ENCODE measurements around the gene OR51B2.
"Not testable (repeated sequence)": the region's sequence is repeated elsewhere in the genome, so short reads cannot be mapped to it uniquely, and the experiment has no call there.

Gene OR51B2

DNA sequence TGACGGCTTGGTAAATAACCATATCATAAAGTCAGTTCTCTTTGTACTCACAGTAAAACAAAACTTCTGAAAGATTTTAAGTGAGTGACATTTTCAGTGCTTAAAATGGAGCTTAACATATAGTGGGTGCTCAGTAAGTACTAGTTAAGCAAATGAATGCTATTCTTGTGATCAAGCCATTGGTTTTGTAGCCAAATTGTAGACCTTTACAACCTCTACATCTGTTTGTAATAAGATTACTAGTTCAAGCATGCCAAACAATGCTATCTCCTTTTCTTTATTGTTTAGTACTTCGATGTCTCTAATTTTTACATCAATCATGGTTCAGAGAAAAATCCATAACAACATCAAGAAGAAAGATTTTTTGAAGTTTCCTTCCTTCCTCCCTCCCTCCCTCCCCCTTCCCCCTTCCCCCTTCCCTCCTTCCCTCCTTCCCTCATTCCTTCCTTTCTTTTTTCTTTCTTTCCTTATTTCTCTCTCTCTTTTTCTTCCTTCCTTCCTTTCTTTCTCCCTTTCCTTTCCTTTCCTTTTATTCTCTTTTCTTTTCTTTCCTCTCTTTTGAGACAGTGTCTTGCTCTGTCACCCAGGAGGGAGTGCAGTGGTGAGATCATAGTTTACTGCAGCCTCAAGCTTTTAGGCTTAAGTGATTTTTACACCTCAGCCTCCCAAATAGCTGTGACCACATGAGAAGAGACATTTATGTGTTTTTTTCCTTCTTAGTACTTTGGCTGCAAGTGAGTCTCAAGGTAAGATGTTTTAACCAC, 16.7 kb downstream of the OR51B2 start:
- H3K4me3 ChIP-seq (ENCODE audit: low read length), result no peak overlapping the region
- H3K4me1 ChIP-seq (ENCODE audit: insufficient read depth, low read length), result no peaks in the 10 kb centered on the region
- H3K9ac ChIP-seq (ENCODE audit: low read depth, low read length), result no peak overlapping the region
- no peaks in the 10 kb centered on the region for H3K27me3 ChIP-seq (ENCODE audit: insufficient read depth, low read length)
- no peaks in the 10 kb centered on the region for H3K36me3 ChIP-seq (ENCODE audit: insufficient read depth, low read length)
- H3K9me3 ChIP-seq (ENCODE audit: insufficient read depth, low read depth, low read length), result no peaks in the 10 kb centered on the region
- 92% methylated on average over 2 of the region's 2 CpGs for WGBS
- no peak overlapping the region for H3K27ac ChIP-seq (ENCODE audit: low read depth, low read length)

DNA sequence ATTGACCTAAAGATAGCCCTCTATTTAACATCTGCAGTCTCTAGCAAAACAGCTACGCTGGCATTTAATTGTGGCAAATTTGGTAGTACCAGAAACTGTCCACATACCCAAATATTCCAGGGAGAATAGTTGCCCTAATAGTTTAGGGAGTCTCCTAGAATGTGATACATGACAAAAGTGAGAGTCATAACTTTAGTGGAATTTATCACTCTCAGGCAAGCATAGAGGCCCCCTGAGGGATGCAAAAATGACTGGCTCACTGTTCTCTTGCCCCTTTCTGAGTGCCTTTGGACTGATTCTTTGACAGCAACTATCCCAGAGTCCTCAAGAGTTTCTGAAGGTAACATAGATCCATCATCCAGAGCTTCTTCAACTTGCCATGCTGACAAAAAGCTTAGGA, 20.1 kb downstream of the OR51B2 start:
- H3K4me3 ChIP-seq (ENCODE audit: low read length), result no peak overlapping the region
- H3K36me3 ChIP-seq (ENCODE audit: insufficient read depth, low read length), result no peaks in the 10 kb centered on the region
- no peak overlapping the region for H3K27ac ChIP-seq (ENCODE audit: low read depth, low read length)
- H3K27me3 ChIP-seq (ENCODE audit: insufficient read depth, low read length), result no peaks in the 10 kb centered on the region
- H3K9me3 ChIP-seq (ENCODE audit: insufficient read depth, low read depth, low read length), result no peaks in the 10 kb centered on the region
- H3K9ac ChIP-seq (ENCODE audit: low read depth, low read length), result no peak overlapping the region
- WGBS, result 100% methylated on average over 1 of the region's 1 CpG
- H3K4me1 ChIP-seq (ENCODE audit: insufficient read depth, low read length), result no peaks in the 10 kb centered on the region

DNA sequence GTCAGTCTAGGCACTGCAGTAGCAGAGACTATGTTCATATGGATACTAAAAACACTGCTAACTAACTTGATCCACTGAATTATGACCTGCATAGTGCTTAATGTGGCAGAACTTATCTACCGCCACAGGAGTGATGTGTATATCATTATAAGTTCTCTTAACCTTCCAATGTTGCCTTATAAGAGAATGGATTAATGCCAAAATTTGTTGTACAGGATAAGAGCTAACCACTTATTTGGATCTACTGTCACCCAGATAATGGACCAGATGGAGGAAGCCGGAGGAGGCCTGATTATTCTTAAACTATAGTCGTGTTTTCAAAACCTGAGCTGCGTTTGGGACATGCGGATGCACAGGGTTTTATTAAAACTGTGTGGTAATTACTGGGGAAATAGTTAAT, 20.5 kb downstream of the OR51B2 start:
- Histone ChIP-seq H3K27ac (ENCODE audit: low read depth, low read length) (no peak overlapping the region), H3K9me3 (ENCODE audit: insufficient read depth, low read depth, low read length) (no peaks in the 10 kb centered on the region), H3K36me3 (ENCODE audit: insufficient read depth, low read length) (no peaks in the 10 kb centered on the region), H3K4me1 (ENCODE audit: insufficient read depth, low read length) (no peaks in the 10 kb centered on the region), H3K9ac (ENCODE audit: low read depth, low read length) (no peak overlapping the region), H3K4me3 (ENCODE audit: low read length) (no peak overlapping the region), H3K27me3 (ENCODE audit: insufficient read depth, low read length) (no peaks in the 10 kb centered on the region)
- WGBS, result 93% methylated on average over 4 of the region's 5 CpGs

DNA sequence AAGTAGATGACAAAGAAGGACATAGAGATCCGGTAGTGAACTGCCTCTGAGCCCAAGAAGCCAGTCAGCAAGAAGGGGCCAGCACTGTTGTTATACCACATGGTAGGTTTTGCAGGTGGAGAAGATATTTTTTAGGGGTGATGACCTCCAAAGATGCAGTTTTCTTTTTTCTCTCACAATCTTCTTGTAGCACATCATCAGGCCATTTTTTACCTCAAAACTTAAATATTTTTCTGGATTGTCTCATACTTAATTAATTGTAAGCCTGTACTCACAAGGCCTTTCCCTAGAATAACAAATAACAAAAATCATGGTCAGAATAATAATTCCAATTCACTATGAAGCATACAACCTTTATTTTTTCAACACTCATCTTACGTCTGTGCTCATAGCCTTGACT, 22.3 kb downstream of the OR51B2 start, which contains the start of gene OR51B4:
Gene OR51B4 (minus strand): TSS at position 101 of the 400 bp plus-strand sequence. CDS start 0 bp downstream, at position 101.
- Histone ChIP-seq H3K4me1 (ENCODE audit: insufficient read depth, low read length) (no peaks in the 10 kb centered on the region), H3K36me3 (ENCODE audit: insufficient read depth, low read length) (no peaks in the 10 kb centered on the region), H3K27me3 (ENCODE audit: insufficient read depth, low read length) (no peaks in the 10 kb centered on the region), H3K4me3 (ENCODE audit: low read length) (no peak within 1 kb of the TSS), H3K9me3 (ENCODE audit: insufficient read depth, low read depth, low read length) (no peaks in the 10 kb centered on the region), H3K27ac (ENCODE audit: low read depth, low read length) (no peak within 1 kb of the TSS), H3K9ac (ENCODE audit: low read depth, low read length) (no peak within 1 kb of the TSS)
- WGBS, result 95% methylated on average over 2 of the region's 2 CpGs

DNA sequence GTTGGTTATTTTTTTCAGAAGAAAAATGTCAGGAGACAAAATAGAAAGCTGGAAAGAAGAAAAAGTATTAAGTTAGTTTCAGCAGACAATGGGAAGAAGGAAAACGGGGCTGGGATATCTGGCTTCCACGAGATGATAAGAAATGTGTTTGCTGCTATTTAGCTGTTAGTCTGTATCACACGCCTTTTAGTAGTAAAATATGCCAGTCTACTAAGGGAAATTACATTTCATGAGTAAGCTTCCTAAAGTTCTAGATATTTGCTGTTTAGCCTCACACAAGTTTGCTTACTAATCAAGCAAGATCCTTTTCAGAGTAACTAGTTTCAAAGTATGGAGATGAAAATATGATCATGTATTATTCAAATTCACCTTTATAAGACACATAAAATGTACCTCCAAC, 23.8 kb downstream of the OR51B2 start:
- Histone ChIP-seq H3K9me3 (ENCODE audit: insufficient read depth, low read depth, low read length) (no peaks in the 10 kb centered on the region), H3K27me3 (ENCODE audit: insufficient read depth, low read length) (no peaks in the 10 kb centered on the region), H3K4me3 (ENCODE audit: low read length) (no peak overlapping the region), H3K36me3 (ENCODE audit: insufficient read depth, low read length) (no peaks in the 10 kb centered on the region), H3K27ac (ENCODE audit: low read depth, low read length) (no peak overlapping the region), H3K9ac (ENCODE audit: low read depth, low read length) (no peak overlapping the region), H3K4me1 (ENCODE audit: insufficient read depth, low read length) (no peaks in the 10 kb centered on the region)
- WGBS, result 93% methylated on average over 3 of the region's 3 CpGs

DNA sequence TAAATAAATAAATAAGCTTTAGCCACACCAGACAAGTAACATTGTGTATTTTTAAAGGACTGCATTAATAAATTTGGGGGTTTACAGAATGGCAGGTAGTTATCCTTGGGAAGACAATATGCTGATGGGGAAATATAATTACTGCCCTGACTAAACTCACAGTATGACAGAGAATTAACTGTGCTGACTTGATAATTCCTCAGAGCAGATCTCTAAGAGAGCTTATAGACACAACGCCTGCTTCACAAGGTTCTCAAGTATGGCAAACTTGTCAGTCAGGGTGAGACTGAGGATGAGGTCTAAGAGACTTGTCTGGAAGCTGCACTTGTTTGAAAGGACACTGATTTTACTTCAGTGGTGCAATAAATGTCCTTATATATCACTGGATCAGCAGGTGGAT, 25.6 kb downstream of the OR51B2 start:
- no peak overlapping the region for H3K9ac ChIP-seq (ENCODE audit: low read depth, low read length)

DNA sequence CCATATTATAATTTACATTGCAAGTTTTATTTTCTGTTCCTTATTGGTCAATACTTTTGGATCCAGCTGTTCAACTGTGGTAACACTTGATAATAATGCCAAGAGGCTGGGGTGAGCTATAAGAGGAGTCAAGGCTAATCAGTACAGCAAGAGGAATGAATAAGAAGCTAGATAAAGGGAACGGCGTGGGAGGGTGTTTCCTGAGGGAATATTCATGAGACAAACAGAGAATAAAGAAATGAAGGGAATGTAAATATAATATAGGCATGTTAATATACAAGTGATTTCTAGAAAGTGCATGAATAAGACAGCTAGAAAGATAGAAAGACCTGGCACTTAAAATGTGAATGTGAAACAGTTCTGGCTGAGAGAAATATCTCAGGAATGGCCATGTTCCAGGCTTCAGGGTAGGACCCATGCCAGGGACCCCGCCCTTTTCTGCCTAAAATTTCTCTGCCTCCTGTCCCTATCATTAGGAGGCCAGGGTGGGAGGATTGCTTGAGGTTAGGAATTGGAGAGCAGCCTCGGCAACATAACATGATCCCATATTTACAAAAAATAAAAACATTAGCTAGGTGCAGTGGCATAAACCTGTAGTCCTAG, 26.3 kb downstream of the OR51B2 start:
- 86% methylated on average over 3 of the region's 4 CpGs for WGBS
- no peaks in the 10 kb centered on the region for H3K36me3 ChIP-seq (ENCODE audit: insufficient read depth, low read length)

More for the DNA sequence above, 25.6 kb downstream of the OR51B2 start:
- Histone ChIP-seq H3K4me1 (ENCODE audit: insufficient read depth, low read length) (no peaks in the 10 kb centered on the region), H3K9me3 (ENCODE audit: insufficient read depth, low read depth, low read length) (no peaks in the 10 kb centered on the region), H3K27ac (ENCODE audit: low read depth, low read length) (no peak overlapping the region), H3K27me3 (ENCODE audit: insufficient read depth, low read length) (no peaks in the 10 kb centered on the region), H3K4me3 (ENCODE audit: low read length) (no peak overlapping the region), H3K36me3 (ENCODE audit: insufficient read depth, low read length) (no peaks in the 10 kb centered on the region)
- WGBS, result 91% methylated on average over 1 of the region's 1 CpG

DNA sequence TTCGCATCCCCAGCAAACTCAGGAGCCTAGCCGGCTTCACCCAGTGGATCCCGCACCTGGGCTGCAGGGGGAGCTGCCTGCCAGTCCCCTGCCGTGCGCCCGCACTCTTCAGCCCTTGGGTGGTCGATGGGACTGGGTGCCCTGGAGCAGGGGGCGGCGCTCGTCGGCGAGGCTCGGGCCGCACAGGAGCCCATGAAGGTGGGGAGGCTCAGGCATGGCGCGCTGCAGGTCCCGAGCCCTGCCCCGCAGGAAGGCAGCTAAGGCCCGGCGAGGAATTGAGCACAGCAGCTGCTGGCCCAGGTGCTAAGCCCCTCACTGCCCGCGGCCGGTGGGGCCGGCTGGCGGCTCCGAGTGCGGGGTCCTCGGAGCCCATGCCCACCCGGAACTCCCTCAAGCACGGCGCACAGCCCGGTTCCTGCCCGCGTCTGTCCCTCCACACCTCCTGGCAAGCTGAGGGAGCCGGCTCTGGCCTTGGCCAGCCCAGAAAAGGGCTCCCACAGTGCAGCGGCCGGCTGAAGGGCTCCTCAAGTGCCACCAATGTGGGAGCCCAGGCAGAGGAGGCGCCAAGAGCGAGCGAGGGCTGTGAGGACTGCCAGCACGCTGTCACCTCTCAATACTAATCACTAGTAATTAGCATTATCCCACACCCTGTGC, 29.6 kb downstream of the OR51B2 start:
- not testable (repeated sequence) for H3K27me3 ChIP-seq (ENCODE audit: insufficient read depth, low read length); H3K4me1 ChIP-seq (ENCODE audit: insufficient read depth, low read length); H3K36me3 ChIP-seq (ENCODE audit: insufficient read depth, low read length); H3K27ac ChIP-seq (ENCODE audit: low read depth, low read length); H3K9ac ChIP-seq (ENCODE audit: low read depth, low read length); H3K9me3 ChIP-seq (ENCODE audit: insufficient read depth, low read depth, low read length); H3K4me3 ChIP-seq (ENCODE audit: low read length)
- 96% methylated on average over 41 of the region's 41 CpGs for WGBS

More for the DNA sequence above, 26.3 kb downstream of the OR51B2 start:
- Histone ChIP-seq H3K9ac (ENCODE audit: low read depth, low read length) (no peak overlapping the region), H3K27me3 (ENCODE audit: insufficient read depth, low read length) (no peaks in the 10 kb centered on the region), H3K4me1 (ENCODE audit: insufficient read depth, low read length) (no peaks in the 10 kb centered on the region), H3K4me3 (ENCODE audit: low read length) (no peak overlapping the region), H3K9me3 (ENCODE audit: insufficient read depth, low read depth, low read length) (no peaks in the 10 kb centered on the region), H3K27ac (ENCODE audit: low read depth, low read length) (no peak overlapping the region)

DNA sequence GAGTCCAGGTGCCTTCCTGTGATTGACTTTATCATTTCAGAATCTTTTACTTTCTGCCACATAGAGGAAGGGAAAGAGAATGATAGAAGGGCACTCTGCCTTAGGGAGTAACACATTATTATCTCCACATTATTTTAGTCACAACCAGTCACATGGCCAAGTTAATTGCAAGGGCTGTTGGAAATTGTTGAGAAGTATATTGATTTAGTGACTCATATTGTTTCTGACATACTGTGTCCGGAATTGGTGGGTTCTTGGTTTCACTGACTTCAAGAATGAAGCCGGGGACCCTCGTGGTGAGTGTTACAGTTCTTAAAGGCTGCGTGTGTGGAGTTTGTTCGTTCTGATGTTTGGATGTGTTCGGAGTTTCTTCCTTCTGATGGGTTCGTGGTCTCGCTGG, 31.1 kb downstream of the OR51B2 start:
- Histone ChIP-seq H3K27me3 (ENCODE audit: insufficient read depth, low read length) (no peaks in the 10 kb centered on the region), H3K4me1 (ENCODE audit: insufficient read depth, low read length) (no peaks in the 10 kb centered on the region), H3K4me3 (ENCODE audit: low read length) (no peak overlapping the region), H3K36me3 (ENCODE audit: insufficient read depth, low read length) (no peaks in the 10 kb centered on the region), H3K9me3 (ENCODE audit: insufficient read depth, low read depth, low read length) (no peaks in the 10 kb centered on the region), H3K27ac (ENCODE audit: low read depth, low read length) (no peak overlapping the region), H3K9ac (ENCODE audit: low read depth, low read length) (no peak overlapping the region)
- WGBS, result 96% methylated on average over 8 of the region's 8 CpGs

DNA sequence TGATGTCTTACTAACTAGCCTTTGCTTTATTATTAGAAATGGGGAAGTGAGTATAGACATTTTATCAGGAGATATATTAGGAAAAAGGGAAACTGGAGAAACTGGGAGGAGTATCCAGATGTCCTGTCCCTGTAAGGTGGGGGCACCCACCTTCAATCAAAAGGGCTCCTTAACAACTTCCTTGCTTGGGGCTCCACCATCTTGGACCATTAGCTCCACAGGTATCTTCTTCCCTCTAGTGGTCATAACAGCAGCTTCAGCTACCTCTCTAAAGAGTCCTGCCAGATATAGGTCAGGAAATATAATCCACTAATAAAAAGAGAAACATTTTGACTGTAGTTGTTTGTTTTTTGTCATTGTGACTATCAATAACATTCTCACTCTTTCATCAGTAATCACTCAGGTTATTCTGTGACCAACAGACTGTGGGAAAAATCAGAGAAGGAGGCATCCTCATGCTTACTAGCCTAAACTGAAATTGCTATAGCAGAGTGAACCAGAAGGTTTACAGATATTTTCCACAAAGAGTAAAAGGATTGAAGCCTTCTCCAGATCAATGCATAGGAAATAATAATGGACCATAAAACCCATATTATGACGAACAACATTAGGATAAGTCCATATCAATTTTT, 32.8 kb downstream of the OR51B2 start:
- Histone ChIP-seq H3K9me3 (ENCODE audit: insufficient read depth, low read depth, low read length) (no peaks in the 10 kb centered on the region), H3K4me1 (ENCODE audit: insufficient read depth, low read length) (no peaks in the 10 kb centered on the region), H3K27me3 (ENCODE audit: insufficient read depth, low read length) (no peaks in the 10 kb centered on the region), H3K9ac (ENCODE audit: low read depth, low read length) (no peak overlapping the region), H3K27ac (ENCODE audit: low read depth, low read length) (no peak overlapping the region), H3K4me3 (ENCODE audit: low read length) (no peak overlapping the region), H3K36me3 (ENCODE audit: insufficient read depth, low read length) (no peaks in the 10 kb centered on the region)
- WGBS, result 100% methylated on average over 1 of the region's 1 CpG

DNA sequence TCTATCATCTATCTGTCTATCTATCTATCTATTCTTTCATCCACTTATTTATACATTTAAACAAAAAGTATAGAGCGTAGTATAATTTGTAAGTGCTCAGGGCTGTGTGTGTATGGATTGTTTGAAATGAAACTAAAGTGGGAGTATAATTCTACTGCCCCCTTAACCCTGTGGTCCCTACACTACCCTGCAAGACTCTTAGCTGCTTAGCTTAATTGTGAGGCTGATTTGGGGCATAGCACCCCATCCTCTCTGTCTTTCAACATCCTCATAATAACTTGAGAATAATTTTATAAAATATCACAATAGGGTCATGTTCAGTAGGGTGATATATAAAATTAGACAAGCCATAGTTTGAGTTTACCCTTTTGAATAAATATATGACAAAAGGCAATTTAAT, 34.0 kb downstream of the OR51B2 start:
- no peak overlapping the region for H3K9ac ChIP-seq (ENCODE audit: low read depth, low read length)

More for the DNA sequence above, 34.0 kb downstream of the OR51B2 start:
- Histone ChIP-seq H3K9me3 (ENCODE audit: insufficient read depth, low read depth, low read length) (no peaks in the 10 kb centered on the region), H3K4me3 (ENCODE audit: low read length) (no peak overlapping the region), H3K4me1 (ENCODE audit: insufficient read depth, low read length) (no peaks in the 10 kb centered on the region), H3K27me3 (ENCODE audit: insufficient read depth, low read length) (no peaks in the 10 kb centered on the region), H3K36me3 (ENCODE audit: insufficient read depth, low read length) (no peaks in the 10 kb centered on the region), H3K27ac (ENCODE audit: low read depth, low read length) (no peak overlapping the region)
- WGBS, result no CpG with 5 or more reads among the region's 1 CpG

All from HUES64 (cell line).